GM19455 (cell line): Measurements from ENCODE around the gene DDX27.
"Not testable (repeated sequence)": the region's sequence is repeated elsewhere in the genome, so short reads cannot be mapped to it uniquely, and the experiment has no call there.

Experiments used
- ATAC-seq: cut with Tn5 transposase; IDR thresholded peaks from one replicate; pipeline ENCODE4 v1.9.1; 2021; ENCODE audit not compliant: unreplicated experiment

The DDX27 gene

GRCh38 chr20:49219091-49219923 lies at the start of gene DDX27:
Gene DDX27, plus strand, starts transcription at chr20:49219416. Its CDS starts 33 bp downstream, at chr20:49219449.
- peak; percentile 93 for ATAC-seq

- ATAC-seq = no peak
Measured at GRCh38 chr20:49169547-49169946, 49.7 kb upstream of the DDX27 start.

- ATAC-seq = no peak
Measured at GRCh38 chr20:49170714-49171113, 48.5 kb upstream of the DDX27 start.

GRCh38 chr20:49171909-49172308 lies 47.3 kb upstream of the DDX27 start:
- no peak for ATAC-seq

GRCh38 chr20:49172413-49172812 lies 46.8 kb upstream of the DDX27 start:
- ATAC-seq = no peak

GRCh38 chr20:49174183-49174582 lies 45.0 kb upstream of the DDX27 start:
- no peak for ATAC-seq

- no peak for ATAC-seq
Measured at GRCh38 chr20:49179368-49180277, 39.6 kb upstream of the DDX27 start.

GRCh38 chr20:49181265-49181877 lies 37.8 kb upstream of the DDX27 start:
- no peak for ATAC-seq

- ATAC-seq = no peak
Measured at GRCh38 chr20:49183444-49183843, 35.8 kb upstream of the DDX27 start.

- ATAC-seq = not testable (repeated sequence)
Measured at GRCh38 chr20:49184084-49184501, 35.1 kb upstream of the DDX27 start.

- no peak for ATAC-seq
Measured at GRCh38 chr20:49184691-49185070, 34.5 kb upstream of the DDX27 start.

- no peak for ATAC-seq
Measured at GRCh38 chr20:49185071-49185761, 34.0 kb upstream of the DDX27 start.

- ATAC-seq = no peak
Measured at GRCh38 chr20:49186535-49187329, 32.5 kb upstream of the DDX27 start.

- no peak for ATAC-seq
Measured at GRCh38 chr20:49187330-49187850, 31.8 kb upstream of the DDX27 start.

GRCh38 chr20:49187851-49188641 lies 31.2 kb upstream of the DDX27 start, which contains the start of gene STAU1:
Gene STAU1, minus strand, starts transcription at chr20:49188334. Its CDS starts 22,133 bp downstream, at chr20:49166201.
- ATAC-seq = peak; percentile 89

- not testable (repeated sequence) for ATAC-seq
Measured at GRCh38 chr20:49192944-49193518, 26.2 kb upstream of the DDX27 start.

GRCh38 chr20:49199729-49200293 lies 19.4 kb upstream of the DDX27 start:
- ATAC-seq = no peak

- ATAC-seq = no peak
Measured at GRCh38 chr20:49203011-49203410, 16.2 kb upstream of the DDX27 start.
